Measurements from ENCODE around the gene ZNF699. TPM values are rescaled to one million over a fixed set of nuclear protein-coding genes. Genes with fewer than 3 reads are reported as not detected.
A peak's percentile ranks its signal among the peaks of the same experiment; 100 is the strongest.

Gene ZNF699
- total RNA-seq, 3 donors from 2014 or later = 2.7 to 6.2 (median 4.4) TPM

- Histone ChIP-seq H3K36me3 (ENCODE audit: low read depth) (no peaks in the 10 kb centered on the region), H3K4me3 (peak overlapping the region; percentile 81), H3K9me3 (peaks cover 13% of the 10 kb centered on the region), H3K4me1 (ENCODE audit: low read depth) (no peaks in the 10 kb centered on the region)
- intact Hi-C loops (cut with DNase I, micrococcal nuclease) = no loop called here
- DNase-seq = peak; percentile 89 to 92 (median 91)
- peak; percentile 86 for ATAC-seq
- TF ChIP-seq CTCF (IDR thresholded peaks at IDR 0.05) = no peak
These were observed 372 bp upstream of the ZNF699 start for GRCh38 chr19:9309974-9310446.

- Histone ChIP-seq H3K4me1 (ENCODE audit: low read depth) (no peaks in the 10 kb centered on the region), H3K36me3 (ENCODE audit: low read depth) (no peaks in the 10 kb centered on the region), H3K9me3 (peaks cover 4% of the 10 kb centered on the region), H3K4me3 (no peak overlapping the region)
- DNase-seq (no peak), ATAC-seq (no peak)
- intact Hi-C loops (cut with DNase I, micrococcal nuclease) = no loop called here
- no peak for TF ChIP-seq CTCF (IDR thresholded peaks at IDR 0.05)
These were observed 1.4 kb downstream of the ZNF699 start for GRCh38 chr19:9308091-9308770.

- no peak for TF ChIP-seq CTCF (IDR thresholded peaks at IDR 0.05)
- intact Hi-C loops (cut with DNase I, micrococcal nuclease) = no loop called here
These were observed 3.2 kb downstream of the ZNF699 start for GRCh38 chr19:9306443-9306842.

GRCh38 chr19:9296336-9296735 is 13.3 kb downstream of the ZNF699 start:
- Histone ChIP-seq H3K36me3 (ENCODE audit: low read depth) (no peaks in the 10 kb centered on the region), H3K4me1 (ENCODE audit: low read depth) (no peaks in the 10 kb centered on the region), H3K9me3 (peaks cover 100% of the 10 kb centered on the region), H3K4me3 (no peak overlapping the region)
- intact Hi-C loops (cut with DNase I, micrococcal nuclease) = no loop called here
- DNase-seq (no peak), ATAC-seq (no peak)
- no peak for TF ChIP-seq CTCF (IDR thresholded peaks at IDR 0.05)

More at GRCh38 chr19:9306443-9306842, 3.2 kb downstream of the ZNF699 start:
- no peaks in the 10 kb centered on the region for H3K36me3 ChIP-seq (ENCODE audit: low read depth)
- H3K4me1 ChIP-seq (ENCODE audit: low read depth) = no peaks in the 10 kb centered on the region
- peaks cover 9% of the 10 kb centered on the region for H3K9me3 ChIP-seq
- no peak overlapping the region for H3K4me3 ChIP-seq
- ATAC-seq (no peak), DNase-seq (no peak)

- no peaks in the 10 kb centered on the region for H3K4me1 ChIP-seq (ENCODE audit: low read depth)
- DNase-seq (no peak), ATAC-seq (no peak)
- no peaks in the 10 kb centered on the region for H3K36me3 ChIP-seq (ENCODE audit: low read depth)
- H3K9me3 ChIP-seq = peaks cover 100% of the 10 kb centered on the region
- TF ChIP-seq CTCF (IDR thresholded peaks at IDR 0.05) = no peak
- no peak overlapping the region for H3K4me3 ChIP-seq
- intact Hi-C loops (cut with DNase I, micrococcal nuclease) = no loop called here
These were observed 14.2 kb downstream of the ZNF699 start for GRCh38 chr19:9295411-9295849.

Data from mucosa of descending colon (tissue), 3 donors.